Activated T-helper 1 cell treated with anti-CD3 and anti-CD28 coated beads, Interleukin-2, amount 50 U/mL, for 16 hours (primary cell): Measurements from ENCODE around the gene LRATD1.
"Not testable (repeated sequence)": the region's sequence is repeated elsewhere in the genome, so short reads cannot be mapped to it uniquely, and the experiment has no call there.

Source experiments
- DNase-seq, 2 donors: peaks; one replicate each; pipeline ENCODE4 v3.0.0-alpha.2; 2020; ENCODE audit warnings: low read depth in 1 of 2, low spot score in 1 of 2

LRATD1 gene, protein sequence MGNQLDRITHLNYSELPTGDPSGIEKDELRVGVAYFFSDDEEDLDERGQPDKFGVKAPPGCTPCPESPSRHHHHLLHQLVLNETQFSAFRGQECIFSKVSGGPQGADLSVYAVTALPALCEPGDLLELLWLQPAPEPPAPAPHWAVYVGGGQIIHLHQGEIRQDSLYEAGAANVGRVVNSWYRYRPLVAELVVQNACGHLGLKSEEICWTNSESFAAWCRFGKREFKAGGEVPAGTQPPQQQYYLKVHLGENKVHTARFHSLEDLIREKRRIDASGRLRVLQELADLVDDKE

GRCh38 chr2:14632133-14632936 lies at the start of gene LRATD1:
Gene LRATD1, plus strand, starts transcription at chr2:14632717. Its CDS starts 1,263 bp downstream, at chr2:14633980.
- DNase-seq = no peak

GRCh38 chr2:14583059-14583458 lies 49.5 kb upstream of the LRATD1 start:
- DNase-seq = no peak

GRCh38 chr2:14583802-14584201 lies 48.7 kb upstream of the LRATD1 start:
- DNase-seq = no peak

DNA sequence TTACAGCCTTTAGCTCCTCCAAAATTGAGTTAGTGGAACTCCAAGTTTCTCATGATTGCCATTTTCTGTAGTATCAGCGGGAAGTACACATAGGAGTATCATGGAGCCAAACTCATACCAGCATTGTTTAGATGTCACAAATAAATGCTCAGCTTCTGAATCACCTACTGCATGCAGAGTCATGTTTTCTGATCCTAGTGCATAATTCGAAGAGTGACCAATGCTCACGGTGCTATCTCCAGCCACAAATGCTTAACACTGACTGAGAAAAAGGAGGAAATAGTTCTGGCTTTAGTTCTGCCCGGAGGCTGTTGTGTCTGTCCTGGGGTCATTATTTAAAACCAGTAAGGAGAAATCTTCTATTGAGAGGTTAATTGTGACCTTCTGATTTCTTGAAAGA lies 45.4 kb upstream of the LRATD1 start:
- no peak for DNase-seq

GRCh38 chr2:14601156-14601770 lies 31.3 kb upstream of the LRATD1 start:
- no peak for DNase-seq

- no peak for DNase-seq
Measured at GRCh38 chr2:14602309-14602708, 30.2 kb upstream of the LRATD1 start.

- DNase-seq = no peak
Measured at GRCh38 chr2:14603676-14604075, 28.8 kb upstream of the LRATD1 start.

GRCh38 chr2:14608245-14608644 lies 24.3 kb upstream of the LRATD1 start:
- no peak for DNase-seq

- no peak for DNase-seq
Measured at GRCh38 chr2:14614017-14614416, 18.5 kb upstream of the LRATD1 start.

- DNase-seq = no peak
Measured at GRCh38 chr2:14615121-14615520, 17.4 kb upstream of the LRATD1 start.

GRCh38 chr2:14615760-14616159 lies 16.8 kb upstream of the LRATD1 start:
- no peak for DNase-seq

DNA sequence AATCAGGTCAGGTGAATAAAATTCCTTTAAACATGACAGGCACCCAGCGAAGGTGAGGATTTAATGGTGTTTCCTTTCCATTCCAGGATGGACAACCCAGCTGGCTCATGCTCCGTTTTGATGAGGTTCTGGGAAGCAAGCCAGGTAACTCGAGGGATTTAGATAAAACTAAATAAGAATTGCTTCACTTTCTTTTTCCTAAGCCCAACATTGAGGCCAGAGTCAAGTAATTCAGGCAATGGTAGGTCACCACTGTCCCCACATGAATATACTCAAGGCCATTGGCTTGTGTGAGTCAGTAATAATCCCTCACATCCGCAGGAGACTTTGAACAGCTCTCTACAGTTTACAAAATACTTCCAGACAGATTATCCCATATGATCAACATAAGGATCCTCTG lies 16.2 kb upstream of the LRATD1 start:
- DNase-seq = no peak

DNA sequence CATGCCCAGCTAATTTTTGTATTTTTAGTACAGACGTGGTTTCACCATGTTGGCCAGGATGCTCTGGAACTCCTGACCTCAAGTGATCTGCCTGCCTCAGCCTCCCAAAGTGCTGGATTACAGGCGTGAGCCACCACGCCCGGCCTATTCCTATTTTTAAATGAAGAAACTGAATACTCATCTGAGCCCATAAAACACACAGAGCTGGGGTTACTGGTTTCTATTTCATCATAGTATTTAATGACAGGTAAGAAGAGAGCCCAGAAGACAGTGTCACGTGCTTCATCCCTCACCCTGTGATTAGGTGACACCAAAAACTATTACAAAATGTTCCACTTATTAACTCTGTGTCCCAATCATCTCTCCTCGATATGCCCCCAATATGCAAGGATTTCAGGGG lies 15.6 kb upstream of the LRATD1 start:
- DNase-seq = no peak

GRCh38 chr2:14619441-14619840 lies 13.1 kb upstream of the LRATD1 start:
- no peak for DNase-seq

- no peak for DNase-seq
Measured at GRCh38 chr2:14621114-14621513, 11.4 kb upstream of the LRATD1 start.

DNA sequence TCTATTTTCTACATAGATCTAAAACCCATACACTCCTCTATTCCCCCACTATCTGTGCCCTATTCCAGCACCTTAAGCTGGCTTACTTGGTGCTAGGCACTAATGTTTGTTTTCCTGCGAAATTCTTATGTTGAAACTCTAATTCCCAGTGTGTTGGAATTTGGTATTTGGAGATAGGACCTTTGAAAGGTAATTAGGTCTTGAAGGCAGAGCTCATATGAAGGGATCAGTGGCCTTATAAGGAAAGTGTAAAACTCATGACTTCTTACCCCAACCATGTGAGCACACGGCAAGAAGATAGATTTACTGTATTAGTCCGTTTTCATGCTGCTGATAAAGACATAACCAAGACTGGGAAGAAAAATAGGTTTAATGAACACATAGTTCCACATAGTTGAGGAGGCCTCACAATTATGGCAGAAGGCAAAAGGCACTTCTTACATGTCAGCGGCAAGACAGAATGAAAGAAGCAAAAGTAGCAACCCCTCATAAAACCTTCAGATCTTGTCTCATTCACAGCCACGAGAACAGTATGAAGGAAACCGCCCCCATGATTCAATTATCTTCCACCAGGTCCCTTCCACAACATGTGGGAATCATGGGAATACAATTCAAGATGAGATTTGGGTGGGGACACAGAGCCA lies 10.5 kb upstream of the LRATD1 start:
- DNase-seq = no peak

- DNase-seq = not testable (repeated sequence)
Measured at GRCh38 chr2:14622550-14622939, 10.0 kb upstream of the LRATD1 start.

GRCh38 chr2:14623237-14623636 lies 9.3 kb upstream of the LRATD1 start:
- DNase-seq = no peak

- no peak for DNase-seq
Measured at GRCh38 chr2:14626873-14627272, 5.6 kb upstream of the LRATD1 start.

DNA sequence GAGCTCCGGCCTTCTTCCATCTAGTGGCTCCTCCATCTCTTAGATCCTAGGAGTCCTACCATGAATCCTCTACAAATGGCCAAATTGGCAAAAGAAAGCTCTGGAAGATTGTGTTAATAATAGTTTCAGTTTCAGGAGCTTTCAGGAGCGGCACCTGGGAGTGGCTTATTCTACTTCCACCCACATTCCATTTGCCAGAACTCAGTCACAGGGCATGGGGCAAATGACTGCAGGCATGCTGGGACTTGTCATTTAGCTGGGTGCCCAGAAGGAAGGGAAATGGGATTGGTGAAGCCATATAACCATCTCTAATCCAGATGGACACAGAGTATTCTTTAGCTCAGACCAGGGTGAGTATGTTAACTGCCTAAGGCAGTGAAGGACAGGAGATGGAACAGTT lies 3.6 kb upstream of the LRATD1 start:
- DNase-seq = no peak

- DNase-seq = no peak
Measured at GRCh38 chr2:14631406-14632040, 994 bp upstream of the LRATD1 start.
